Measurements from ENCODE around the gene MRGPRD.

GRCh38 chr11:68934321-68934645 is 46.5 kb downstream of the MRGPRD start:
- TF ChIP-seq, protein P1, sequence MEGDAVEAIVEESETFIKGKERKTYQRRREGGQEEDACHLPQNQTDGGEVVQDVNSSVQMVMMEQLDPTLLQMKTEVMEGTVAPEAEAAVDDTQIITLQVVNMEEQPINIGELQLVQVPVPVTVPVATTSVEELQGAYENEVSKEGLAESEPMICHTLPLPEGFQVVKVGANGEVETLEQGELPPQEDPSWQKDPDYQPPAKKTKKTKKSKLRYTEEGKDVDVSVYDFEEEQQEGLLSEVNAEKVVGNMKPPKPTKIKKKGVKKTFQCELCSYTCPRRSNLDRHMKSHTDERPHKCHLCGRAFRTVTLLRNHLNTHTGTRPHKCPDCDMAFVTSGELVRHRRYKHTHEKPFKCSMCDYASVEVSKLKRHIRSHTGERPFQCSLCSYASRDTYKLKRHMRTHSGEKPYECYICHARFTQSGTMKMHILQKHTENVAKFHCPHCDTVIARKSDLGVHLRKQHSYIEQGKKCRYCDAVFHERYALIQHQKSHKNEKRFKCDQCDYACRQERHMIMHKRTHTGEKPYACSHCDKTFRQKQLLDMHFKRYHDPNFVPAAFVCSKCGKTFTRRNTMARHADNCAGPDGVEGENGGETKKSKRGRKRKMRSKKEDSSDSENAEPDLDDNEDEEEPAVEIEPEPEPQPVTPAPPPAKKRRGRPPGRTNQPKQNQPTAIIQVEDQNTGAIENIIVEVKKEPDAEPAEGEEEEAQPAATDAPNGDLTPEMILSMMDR (IDR thresholded peaks at IDR 0.05; ENCODE audit: low read depth, low read length) = no peak
- TF ChIP-seq, protein P2, sequence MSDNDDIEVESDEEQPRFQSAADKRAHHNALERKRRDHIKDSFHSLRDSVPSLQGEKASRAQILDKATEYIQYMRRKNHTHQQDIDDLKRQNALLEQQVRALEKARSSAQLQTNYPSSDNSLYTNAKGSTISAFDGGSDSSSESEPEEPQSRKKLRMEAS (IDR thresholded peaks at IDR 0.05; ENCODE audit: low read depth, low read length) = no peak
